HTR-8/SVneo (cell line): ENCODE measurements around the gene GFPT2.

ENCODE experiments used
- DNase-seq: peaks from one replicate; pipeline ENCODE4 v3.0.0; 2011; ENCODE audit warnings: low spot score, mixed read lengths; ENCODE audit not compliant: insufficient read length
- FAIRE-seq: peaks from 2 replicates; lab custom pipeline; 2011; peaks lifted over from hg19 to GRCh38; lab: Jason Lieb, UNC

Gene GFPT2

GRCh38 chr5:180353980-180354452 lies 880 bp upstream of the GFPT2 start:
- FAIRE-seq (no peak), DNase-seq (no peak)

GRCh38 chr5:180352116-180353047 lies 754 bp downstream of the GFPT2 start:
- no peak for FAIRE-seq

GRCh38 chr5:180350711-180351465 lies 2.2 kb downstream of the GFPT2 start:
- no peak for DNase-seq
- FAIRE-seq = peak; percentile 51

More at GRCh38 chr5:180352116-180353047, 754 bp downstream of the GFPT2 start:
- no peak for DNase-seq

GRCh38 chr5:180350296-180350695 lies 2.8 kb downstream of the GFPT2 start:
- FAIRE-seq (no peak), DNase-seq (no peak)

- DNase-seq (no peak), FAIRE-seq (no peak)
Measured at GRCh38 chr5:180349391-180349790, 3.7 kb downstream of the GFPT2 start.

GRCh38 chr5:180348336-180348735 lies 4.8 kb downstream of the GFPT2 start:
- no peak for DNase-seq
- no peak for FAIRE-seq

GRCh38 chr5:180347702-180348101 lies 5.4 kb downstream of the GFPT2 start:
- FAIRE-seq = no peak
- DNase-seq = no peak

- no peak for FAIRE-seq
Measured at GRCh38 chr5:180346358-180346757, 6.8 kb downstream of the GFPT2 start.

GRCh38 chr5:180345781-180346180 lies 7.4 kb downstream of the GFPT2 start:
- DNase-seq (no peak), FAIRE-seq (no peak)

More at GRCh38 chr5:180346358-180346757, 6.8 kb downstream of the GFPT2 start:
- no peak for DNase-seq

- FAIRE-seq = no peak
- no peak for DNase-seq
Measured at GRCh38 chr5:180345186-180345585, 8.0 kb downstream of the GFPT2 start.

GRCh38 chr5:180344696-180344999 lies 8.5 kb downstream of the GFPT2 start:
- FAIRE-seq (no peak), DNase-seq (no peak)

GRCh38 chr5:180343831-180344695 lies 9.1 kb downstream of the GFPT2 start:
- DNase-seq (no peak), FAIRE-seq (no peak)

- DNase-seq (no peak), FAIRE-seq (no peak)
Measured at GRCh38 chr5:180343110-180343830, 9.9 kb downstream of the GFPT2 start.

GRCh38 chr5:180341595-180341994 lies 11.5 kb downstream of the GFPT2 start:
- no peak for DNase-seq
- FAIRE-seq = no peak

GRCh38 chr5:180340856-180341255 lies 12.3 kb downstream of the GFPT2 start:
- FAIRE-seq = no peak
- no peak for DNase-seq

- FAIRE-seq = peak; percentile 49
- DNase-seq = no peak
Measured at GRCh38 chr5:180339583-180340183, 13.5 kb downstream of the GFPT2 start.

GRCh38 chr5:180338001-180338707 lies 15.0 kb downstream of the GFPT2 start:
- FAIRE-seq = no peak
- DNase-seq = no peak

GRCh38 chr5:180336234-180337020 lies 16.7 kb downstream of the GFPT2 start:
- no peak for FAIRE-seq

More at GRCh38 chr5:180336234-180337020, 16.7 kb downstream of the GFPT2 start:
- no peak for DNase-seq
